ENCODE data around the gene SPATA22. TPM values are rescaled to one million over a fixed set of nuclear protein-coding genes. Genes with fewer than 3 reads are reported as not detected.

Gene SPATA22
- total and polyA plus RNA-seq, 2 of the 13 experiments (the other 11 are each of a cell fraction or from before 2014, with no cell fraction given), result not detected

DNA sequence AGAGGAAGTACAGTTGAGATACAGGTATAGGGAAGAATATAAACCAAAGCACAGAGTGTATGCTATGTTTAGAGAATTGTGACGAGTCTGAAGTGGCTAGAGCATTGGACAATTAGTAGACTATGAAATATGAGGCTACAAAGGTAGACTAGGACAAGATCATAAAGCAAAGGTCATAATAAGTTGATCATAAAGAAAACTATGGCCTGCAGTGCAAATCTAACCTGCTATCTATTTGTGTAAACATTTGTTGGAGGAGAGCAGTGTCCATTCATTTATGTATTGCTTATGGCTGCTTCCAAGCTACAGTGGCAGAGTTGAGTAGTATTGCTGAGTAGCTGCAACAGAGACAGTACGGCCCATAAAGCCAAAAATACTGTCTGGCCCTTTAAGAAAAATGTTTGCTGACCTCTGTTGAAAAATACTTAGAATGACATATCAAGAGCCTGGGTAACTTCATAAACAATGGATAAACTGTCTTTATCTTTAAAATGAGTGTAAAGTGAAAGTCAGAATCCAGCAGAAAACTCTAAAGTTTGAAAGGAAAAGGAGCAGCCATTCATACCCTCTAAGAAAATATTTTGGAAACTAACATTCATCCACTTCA, 23.5 kb downstream of the SPATA22 start (continued):
- TF ChIP-seq ZNF570 (CRISPR knock-in tag; IDR thresholded peaks at IDR 0.05; ENCODE audit: borderline replicate concordance) (no peak), DBP (CRISPR knock-in tag; IDR thresholded peaks at IDR 0.05; ENCODE audit: not compliant biosample characterization) (no peak)

DNA sequence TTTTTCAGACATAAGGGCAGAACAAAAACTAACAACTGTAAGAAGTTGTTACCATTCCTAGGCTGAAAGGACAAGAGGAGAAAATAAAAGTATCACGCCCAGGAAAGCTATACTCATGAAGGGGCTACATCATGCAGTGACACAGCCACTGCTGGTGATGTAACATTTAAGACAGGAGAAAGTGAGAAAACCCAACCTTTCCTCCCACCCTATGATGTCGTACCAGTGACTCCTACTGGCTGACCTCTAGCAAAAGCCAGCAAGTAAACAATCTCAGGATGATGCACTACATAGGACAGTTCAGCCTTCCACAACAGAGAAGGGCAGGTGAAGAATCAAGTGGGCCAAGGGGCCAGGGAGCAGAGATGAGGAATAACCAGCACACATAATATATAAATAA, 24.0 kb downstream of the SPATA22 start:
- H4K20me1 ChIP-seq (ENCODE audit: insufficient read depth, low read length), result no peaks in the 10 kb centered on the region
- no peak overlapping the region for H2AFZ ChIP-seq (ENCODE audit: low read length)
- ChIA-PET CTCF (ENCODE audit: low intra/inter-chr PET ratio, low total read pairs) (no interaction called here), POLR2A (no interaction called here)
- 0% methylated on average over 2 of the region's 2 CpGs for WGBS (ENCODE audit: low lambda C conversion rate)
- no peaks in the 10 kb centered on the region for H3K79me2 ChIP-seq (ENCODE audit: insufficient read depth, low read length)
- H3K4me3 ChIP-seq (replicated peaks in 1 of 3; ENCODE audit: insufficient read depth in 1 of 3, low read depth in 2 of 3, low read length in 3 of 3), result no peak overlapping the region
- FAIRE-seq, result no peak
- no peak for TF ChIP-seq HOXA5 (CRISPR knock-in tag; IDR thresholded peaks at IDR 0.05)
- TF ChIP-seq STAG1 (CRISPR knock-in tag; IDR thresholded peaks at IDR 0.05), result peak; percentile 45
- TF ChIP-seq CTCF (CRISPR knock-in tag; IDR thresholded peaks at IDR 0.05), result peak; percentile 44
- no peaks in the 10 kb centered on the region for H3K4me1 ChIP-seq (ENCODE audit: insufficient read depth, low read length)
- no peak overlapping the region for H3K4me2 ChIP-seq (ENCODE audit: low read depth, low read length)
- DNase-seq (ENCODE audit: low spot score), result peak; percentile 6
- in situ Hi-C loops (cut with HindIII; ENCODE audit: extremely low pct_ligation_motif_present, low pct_unique_long_range_greater_than_20kb), result no loop called here
- no peak overlapping the region for H3K9ac ChIP-seq (ENCODE audit: insufficient read depth, low read depth, low read length)
- H3K36me3 ChIP-seq (replicated peaks in 1 of 2; ENCODE audit: control insufficient read depth in 1 of 2, insufficient read depth in 2 of 2, low read length in 2 of 2), result no peaks in the 10 kb centered on the region
- H3K9me3 ChIP-seq (ENCODE audit: low read length), result no peaks in the 10 kb centered on the region
- BruUV-seq (replicated peaks), result no TSS peak
- no peak for ATAC-seq
- no peak overlapping the region for H3K27ac ChIP-seq (ENCODE audit: extremely low read length, insufficient read depth, low read length)
- H3K27me3 ChIP-seq (ENCODE audit: control insufficient read depth in 1 of 2, insufficient read depth in 2 of 2, low read length in 2 of 2), result no peaks in the 10 kb centered on the region
- intact Hi-C loops (cut with micrococcal nuclease; ENCODE audit: unreplicated experiment), result no loop called here

All from HepG2 (cell line).